Measurements from ENCODE around the gene KRT79. TPM values are rescaled to one million over a fixed set of nuclear protein-coding genes. Genes with fewer than 3 reads are reported as not detected.

KRT79 gene
- total RNA-seq, 4 donors from 2014 or later: not detected

GRCh38 chr12:52818388-52818787 lies 15.7 kb downstream of the KRT79 start:
- TF ChIP-seq POLR2AphosphoS5 (IDR thresholded peaks at IDR 0.05) (no peak), EP300 (IDR thresholded peaks at IDR 0.05) (no peak), POLR2A (IDR thresholded peaks at IDR 0.05) (no peak)
- H3K36me3 ChIP-seq: no peaks in the 10 kb centered on the region
- ATAC-seq: no peak
- H3K27me3 ChIP-seq: peaks cover 21% of the 10 kb centered on the region
- no peak overlapping the region for H3K27ac ChIP-seq
- peaks cover 0 to 4% (median 0%) of the 10 kb centered on the region in 3 donors for H3K4me1 ChIP-seq
- no peak overlapping the region for H3K4me3 ChIP-seq
- no peaks in the 10 kb centered on the region for H3K9me3 ChIP-seq
- WGBS, 2 donors (ENCODE audit: low coverage in 1 of 2): 54% methylated on average over 3 of the region's 7 CpGs; no CpG with 5 or more reads in 1 of the 2 donors

GRCh38 chr12:52817699-52818238 lies 16.3 kb downstream of the KRT79 start:
- no peak for ATAC-seq
- H3K36me3 ChIP-seq: no peaks in the 10 kb centered on the region
- WGBS, 2 donors (ENCODE audit: low coverage in 1 of 2): 70 to 83% methylated on average over 2 of the region's 2 CpGs
- H3K4me1 ChIP-seq: peaks cover 0 to 4% (median 0%) of the 10 kb centered on the region in 3 donors
- no peak overlapping the region for H3K27ac ChIP-seq
- no peak overlapping the region for H3K4me3 ChIP-seq
- TF ChIP-seq POLR2A (IDR thresholded peaks at IDR 0.05) (no peak), EP300 (IDR thresholded peaks at IDR 0.05) (no peak), POLR2AphosphoS5 (IDR thresholded peaks at IDR 0.05) (no peak), CTCF (IDR thresholded peaks at IDR 0.05) (no peak)
- no peaks in the 10 kb centered on the region for H3K9me3 ChIP-seq
- H3K27me3 ChIP-seq: peaks cover 21% of the 10 kb centered on the region

- TF ChIP-seq POLR2AphosphoS5 (IDR thresholded peaks at IDR 0.05): no peak
- TF ChIP-seq POLR2A (IDR thresholded peaks at IDR 0.05): no peak
- TF ChIP-seq CTCF (IDR thresholded peaks at IDR 0.05): no peak
- no peak for TF ChIP-seq EP300 (IDR thresholded peaks at IDR 0.05)
- WGBS, 2 donors (ENCODE audit: low coverage in 1 of 2): 79 to 83% methylated on average over 4 to 5 of the region's 8 CpGs
These were observed 17.0 kb downstream of the KRT79 start for GRCh38 chr12:52817003-52817698.

GRCh38 chr12:52815676-52816588 lies 18.2 kb downstream of the KRT79 start:
- ATAC-seq: no peak
- Histone ChIP-seq H3K36me3 (no peaks in the 10 kb centered on the region), H3K27ac (no peak overlapping the region), H3K4me1 (no peaks in the 10 kb centered on the region), H3K9me3 (no peaks in the 10 kb centered on the region), H3K4me3 (no peak overlapping the region), H3K27me3 (peaks cover 21% of the 10 kb centered on the region)
- TF ChIP-seq EP300 (IDR thresholded peaks at IDR 0.05) (no peak), POLR2AphosphoS5 (IDR thresholded peaks at IDR 0.05) (no peak), POLR2A (IDR thresholded peaks at IDR 0.05) (no peak), CTCF (IDR thresholded peaks at IDR 0.05) (no peak)
- 39% methylated on average over 2 of the region's 9 CpGs; no CpG with 5 or more reads in 1 of the 2 donors for WGBS, 2 donors (ENCODE audit: low coverage in 1 of 2)

More at GRCh38 chr12:52817003-52817698, 17.0 kb downstream of the KRT79 start:
- ATAC-seq: no peak
- Histone ChIP-seq H3K9me3 (no peaks in the 10 kb centered on the region), H3K27ac (no peak overlapping the region), H3K36me3 (no peaks in the 10 kb centered on the region), H3K27me3 (peaks cover 21% of the 10 kb centered on the region), H3K4me1 (peaks cover 0 to under 1% (median 0%) of the 10 kb centered on the region in 3 donors), H3K4me3 (no peak overlapping the region)

GRCh38 chr12:52815161-52815560 lies 18.9 kb downstream of the KRT79 start:
- 77 to 78% methylated on average over 4 of the region's 4 CpGs for WGBS, 2 donors (ENCODE audit: low coverage in 1 of 2)
- H3K9me3 ChIP-seq: no peaks in the 10 kb centered on the region

More at GRCh38 chr12:52815161-52815560, 18.9 kb downstream of the KRT79 start:
- Histone ChIP-seq H3K36me3 (no peaks in the 10 kb centered on the region), H3K4me1 (no peaks in the 10 kb centered on the region), H3K27me3 (peaks cover 21% of the 10 kb centered on the region), H3K4me3 (no peak overlapping the region), H3K27ac (no peak overlapping the region)
- TF ChIP-seq EP300 (IDR thresholded peaks at IDR 0.05) (no peak), POLR2A (IDR thresholded peaks at IDR 0.05) (no peak), CTCF (IDR thresholded peaks at IDR 0.05) (no peak), POLR2AphosphoS5 (IDR thresholded peaks at IDR 0.05) (no peak)
- ATAC-seq: no peak

Measured in gastroesophageal sphincter (tissue), 4 donors.